Stimulated activated CD4-positive, alpha-beta T cell treated with anti-CD3 and anti-CD28 coated beads, Interleukin-12 subunit alpha, Interleukin-12 subunit beta, amount 100 ng/mL, for 48 hours (primary cell): Measurements from ENCODE around the gene ZFP30.
"Not testable (repeated sequence)": the region's sequence is repeated elsewhere in the genome, so short reads cannot be mapped to it uniquely, and the experiment has no call there.

ENCODE experiments used
- DNase-seq, 3 donors: peaks; one replicate each; pipeline ENCODE4 v3.0.0-alpha.2; 2020; ENCODE audit warnings: low read depth in 2 of 3, low spot score in 1 of 3

ZFP30 gene

DNA sequence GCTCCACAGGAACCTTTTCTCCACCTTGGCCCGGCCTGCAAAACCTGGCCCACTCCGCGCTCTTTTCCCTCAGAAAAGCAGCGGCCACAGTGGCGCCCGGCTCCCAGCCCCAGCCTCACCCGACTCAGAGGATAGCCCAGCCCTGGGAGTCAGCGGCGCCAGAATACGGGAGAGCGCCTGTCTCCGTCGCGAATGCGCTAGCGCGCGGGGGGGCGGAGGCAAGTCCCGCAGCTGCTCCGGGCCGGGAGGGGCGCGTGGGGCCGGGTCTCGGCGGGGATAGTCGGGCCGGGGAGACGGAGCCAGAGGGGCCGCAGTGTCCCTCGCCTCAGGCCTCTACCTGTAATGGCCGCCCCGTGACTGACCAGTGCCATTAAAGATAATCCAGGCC is at the start of gene ZFP30:
Gene ZFP30 (minus strand): TSS at position 165 of the 388 bp plus-strand sequence. CDS start 7,643 bp downstream, outside the sequence.
- peak; percentile 55 to 82 (median 57) for DNase-seq

DNA sequence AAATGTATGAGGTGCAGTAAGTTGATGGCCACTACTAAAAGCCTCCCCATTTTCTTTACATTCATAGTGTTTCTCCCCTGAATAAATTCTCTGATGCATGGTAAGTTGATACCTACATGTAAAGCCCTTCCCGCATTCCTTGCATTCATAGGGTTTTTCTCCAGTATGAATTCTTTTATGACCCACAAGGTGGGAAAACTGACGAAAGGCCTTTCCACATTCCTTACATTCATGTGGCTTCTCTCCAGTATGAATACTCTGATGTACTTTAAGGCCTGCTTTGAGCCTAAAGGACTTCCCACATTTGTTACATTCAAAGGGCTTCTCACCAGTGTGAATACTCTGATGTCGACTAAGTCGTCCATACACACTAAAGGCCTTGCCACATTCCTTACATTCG is 43.8 kb upstream of the ZFP30 start:
- DNase-seq, result no peak

DNA sequence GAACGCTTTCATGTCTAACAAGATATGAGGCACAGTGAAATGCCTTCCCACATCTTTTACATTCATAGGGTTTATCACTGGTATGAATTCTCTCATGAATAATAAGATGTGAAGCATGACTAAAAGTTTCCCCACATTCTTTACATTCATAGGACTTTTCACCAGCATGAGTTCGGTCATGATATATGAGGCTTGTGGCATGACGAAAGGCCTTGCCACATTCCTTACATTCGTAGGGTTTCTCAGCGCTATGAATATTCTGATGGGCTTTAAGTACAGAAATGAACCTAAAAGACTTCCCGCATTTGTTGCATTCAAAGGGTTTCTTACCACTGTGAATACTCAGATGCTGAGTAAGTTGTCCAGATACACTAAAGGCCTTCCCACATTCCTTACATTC is 43.0 kb upstream of the ZFP30 start:
- DNase-seq, result no peak

DNA sequence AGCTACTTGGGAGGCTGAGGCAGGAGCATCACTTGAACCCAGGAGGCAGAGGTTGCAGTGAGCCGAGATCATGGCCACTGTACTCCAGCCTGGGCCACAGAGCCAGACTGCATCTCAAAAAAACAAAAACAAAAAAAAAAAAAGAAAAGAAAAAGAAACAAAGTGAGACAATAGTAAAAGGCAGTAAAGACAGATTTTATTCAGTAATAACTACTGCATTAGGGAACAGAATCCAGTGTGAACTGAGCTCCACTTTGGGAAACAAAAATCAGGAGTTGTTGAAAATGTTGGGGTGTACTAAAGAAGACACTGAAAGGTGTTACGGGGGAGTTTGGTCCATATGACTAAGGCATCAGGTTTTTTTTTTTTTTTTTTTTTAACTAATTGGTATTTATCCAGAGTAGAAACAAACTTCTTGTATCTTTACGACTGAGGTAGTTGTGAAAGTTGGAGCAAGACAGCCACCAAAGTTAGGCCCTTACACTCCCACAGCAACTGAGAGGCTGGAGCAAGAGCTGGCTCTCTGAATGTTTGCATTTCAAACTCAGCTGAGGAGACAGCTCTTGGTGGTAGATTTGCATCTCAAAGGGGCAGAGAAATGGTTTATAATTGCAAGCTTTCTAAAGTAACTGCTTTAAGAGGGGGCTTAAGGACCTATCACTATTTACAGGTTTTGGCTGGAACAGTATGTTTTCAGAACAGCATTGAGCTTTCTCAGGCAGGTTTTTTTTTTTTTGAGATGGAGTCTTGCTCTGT is 40.1 kb upstream of the ZFP30 start:
- DNase-seq, result no peak

DNA sequence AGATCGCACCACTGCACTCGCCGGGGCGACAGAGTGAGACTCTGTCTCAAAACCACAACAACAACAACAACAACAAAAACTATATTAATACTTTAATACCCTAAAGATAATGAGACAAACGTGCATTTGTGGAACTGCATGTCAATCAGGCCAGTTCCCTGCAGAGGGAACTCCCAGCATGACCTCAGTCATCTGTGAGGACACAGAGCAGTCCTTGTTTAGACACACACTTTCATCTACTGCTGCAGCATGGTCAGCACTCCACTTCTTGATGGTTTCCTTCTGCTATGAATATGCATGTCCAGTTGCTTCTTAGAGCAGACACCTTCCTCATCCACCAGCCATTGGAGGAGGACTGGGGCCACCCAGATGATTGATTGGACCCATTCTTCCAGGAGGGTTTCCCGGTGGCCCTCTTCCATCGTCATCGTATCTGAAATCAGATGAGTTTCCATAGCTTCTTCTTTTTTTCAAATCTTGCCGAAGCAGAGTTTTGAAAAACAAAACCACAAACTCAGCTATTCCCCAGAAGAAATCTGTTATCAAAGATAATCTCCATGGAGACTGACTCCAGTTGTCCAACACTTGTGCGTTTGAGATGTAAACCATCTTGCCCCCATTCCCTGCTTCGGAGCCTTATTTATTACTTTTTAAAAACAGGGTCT is 37.8 kb upstream of the ZFP30 start:
- no peak for DNase-seq

DNA sequence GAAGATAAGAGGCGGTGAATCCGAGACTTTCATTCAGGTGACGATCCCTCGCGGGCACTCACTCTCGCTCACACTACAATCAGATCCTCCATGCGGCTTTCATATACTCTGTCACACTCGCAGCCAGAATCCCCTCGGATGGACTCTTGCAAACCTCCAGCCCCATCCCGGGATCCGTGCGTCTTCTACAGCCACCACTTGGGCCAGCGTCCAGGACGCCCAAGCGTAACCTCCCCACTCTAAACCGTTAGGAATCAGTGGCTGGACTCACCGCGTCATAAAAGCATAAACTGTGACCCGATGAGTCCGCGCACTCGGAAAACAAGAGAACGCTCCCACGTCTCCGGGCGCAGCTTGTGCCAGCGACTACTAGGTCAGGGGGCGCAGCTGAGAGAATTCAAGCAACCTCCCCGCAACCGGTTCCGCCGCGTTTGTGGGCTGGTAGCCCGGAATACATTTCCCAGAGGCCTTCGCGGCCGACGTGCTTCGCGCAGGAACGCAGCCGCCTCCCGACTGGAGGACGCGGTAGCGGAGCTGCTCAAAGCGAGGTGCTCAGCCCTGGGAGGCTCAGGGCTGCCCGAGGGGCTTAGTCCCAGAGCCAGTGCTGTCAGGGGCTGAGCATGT is 36.7 kb upstream of the ZFP30 start:
- peak; percentile 59 to 68 (median 67) for DNase-seq

DNA sequence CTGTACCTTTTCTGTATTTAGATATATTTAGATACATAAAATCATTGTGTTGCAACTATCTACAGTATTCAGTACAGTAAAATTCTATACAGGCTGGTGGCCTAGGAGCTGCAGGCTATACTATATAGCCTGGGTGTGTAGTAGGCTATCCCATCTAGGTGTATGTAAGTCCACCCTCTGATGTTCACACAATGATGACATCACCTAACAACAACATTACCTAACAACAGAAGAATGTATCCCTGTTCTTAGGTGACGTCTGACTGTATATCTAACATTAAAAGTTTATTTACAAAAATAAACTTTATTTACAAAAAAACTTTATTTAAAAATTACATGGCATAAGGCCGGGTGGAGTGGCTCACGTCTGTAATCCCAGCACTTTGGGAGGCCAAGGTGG is 28.3 kb upstream of the ZFP30 start:
- no peak for DNase-seq

DNA sequence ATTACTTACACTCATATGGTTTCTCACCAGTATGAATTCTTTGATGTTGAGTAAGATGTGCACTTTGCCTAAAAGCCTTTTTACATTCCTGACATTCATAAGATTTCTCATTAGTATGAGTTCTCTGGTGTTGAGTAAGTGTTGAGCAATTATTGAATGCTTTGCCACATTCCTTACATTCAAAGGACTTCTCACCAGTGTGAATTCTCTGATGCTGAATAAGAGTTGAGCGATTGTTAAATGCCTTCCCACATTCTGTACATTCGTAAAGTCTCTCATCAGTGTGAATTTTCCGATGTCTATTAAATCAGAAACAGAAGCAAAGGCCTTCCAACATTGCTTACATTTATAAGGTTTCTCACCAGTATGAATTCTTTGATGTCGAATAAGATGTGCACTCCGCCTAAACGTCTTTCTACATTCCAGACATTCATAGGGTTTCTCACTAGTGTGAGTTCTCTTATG is 14.2 kb upstream of the ZFP30 start:
- DNase-seq, result no peak

DNA sequence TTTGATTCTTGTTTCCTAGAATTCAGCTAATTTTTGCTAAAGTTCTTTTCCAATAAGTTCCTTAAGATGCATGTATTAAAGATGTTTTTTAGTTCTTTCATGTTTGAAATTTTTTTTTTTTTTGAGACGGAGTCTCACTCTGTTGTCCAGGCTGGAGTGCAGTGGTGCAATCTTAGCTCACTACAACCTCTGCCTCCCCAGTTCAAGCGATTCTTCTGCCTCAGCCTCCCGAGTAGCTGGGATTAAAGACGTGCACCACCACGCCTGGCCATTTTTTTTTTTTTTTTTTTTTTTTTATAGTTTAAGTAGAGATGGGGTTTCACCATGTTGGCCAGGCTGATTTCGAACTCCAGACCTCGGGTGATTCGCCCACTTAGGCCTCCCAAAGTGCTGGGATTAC is 1.9 kb upstream of the ZFP30 start:
- not testable (repeated sequence) for DNase-seq

DNA sequence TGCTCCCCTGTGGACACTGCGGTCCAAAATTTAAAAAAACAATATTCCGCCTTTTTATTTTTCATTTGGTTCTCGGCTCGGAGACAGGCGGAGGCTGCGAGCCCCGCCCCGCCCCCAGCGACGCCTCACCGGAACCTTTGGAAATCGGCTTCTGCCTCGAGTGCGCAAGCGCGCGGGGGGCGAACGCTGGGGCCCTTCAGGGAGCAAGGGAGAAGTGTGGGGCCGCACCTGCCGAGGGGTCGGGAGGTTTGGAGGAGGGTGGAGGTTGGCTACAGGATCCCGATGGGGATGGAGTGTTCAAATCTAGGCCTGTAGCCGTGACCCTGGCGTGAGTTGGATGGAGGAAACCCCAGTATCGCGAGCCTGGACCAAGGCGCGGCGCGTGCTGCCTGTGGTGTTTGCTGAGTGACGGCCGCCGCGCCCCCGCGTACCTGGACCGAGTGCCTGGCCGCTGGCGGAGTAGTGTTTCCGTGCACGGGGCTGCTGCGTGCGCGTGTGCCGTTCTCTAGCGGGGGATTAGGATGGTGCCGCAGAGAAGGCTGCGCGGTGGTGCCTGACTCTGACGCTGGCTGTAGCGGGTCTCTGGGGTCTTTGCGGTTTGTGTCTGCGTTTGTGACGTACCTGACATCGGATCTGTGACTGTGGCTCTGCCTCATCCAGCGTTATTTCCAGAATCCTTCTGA is 565 bp upstream of the ZFP30 start:
- peak; percentile 60 to 86 (median 65) for DNase-seq

DNA sequence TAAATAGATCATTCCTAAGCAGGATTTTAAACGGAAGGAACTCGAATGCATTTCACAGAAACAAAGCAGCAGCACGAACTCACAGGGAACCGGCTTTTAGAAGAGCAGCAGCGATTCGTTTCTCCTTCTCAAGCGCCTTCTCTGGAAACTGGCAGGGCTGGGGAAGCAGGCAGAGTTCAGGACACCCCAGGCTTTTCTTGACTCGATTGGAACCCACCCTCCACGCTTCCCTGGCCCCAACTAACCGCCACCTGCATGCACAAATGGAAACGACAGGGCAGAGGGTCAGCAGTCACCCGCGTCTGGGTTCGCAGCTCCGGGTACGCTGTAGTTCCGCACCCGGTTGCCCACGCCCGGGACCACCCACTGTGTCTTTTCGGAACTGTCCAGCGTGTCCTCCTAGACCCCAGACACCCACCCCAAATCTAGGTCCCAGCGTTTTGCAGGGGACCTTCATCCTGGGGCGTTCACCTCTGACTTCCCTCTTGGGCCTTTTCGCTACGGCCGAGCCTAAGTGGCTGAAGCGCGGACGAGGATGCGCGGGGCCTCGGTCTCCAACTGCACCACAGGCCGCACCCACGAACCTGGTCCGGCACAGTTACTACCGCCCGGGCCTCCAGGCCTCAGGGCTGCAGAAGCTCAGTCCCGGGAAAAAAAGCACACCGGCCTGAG is 500 bp downstream of the ZFP30 start:
- peak; percentile 3 to 15 (median 14) for DNase-seq

DNA sequence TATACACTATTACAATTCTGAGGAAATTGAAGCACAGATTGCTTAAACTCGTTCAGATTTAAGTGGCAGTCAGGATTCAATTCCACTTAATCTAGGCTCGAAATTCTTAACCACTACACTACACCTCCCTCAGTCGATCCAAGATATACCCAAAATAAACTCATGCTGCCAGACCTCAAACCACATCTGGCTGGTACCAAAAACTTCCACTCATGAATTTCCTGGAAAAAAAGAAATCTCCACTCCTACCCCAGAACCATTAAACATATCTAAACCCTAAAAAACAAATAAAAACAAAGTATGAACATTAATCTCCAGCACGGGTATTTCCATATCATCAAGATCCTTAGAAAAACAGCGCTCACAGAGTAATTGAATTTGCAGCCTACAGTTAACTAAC is 1.1 kb downstream of the ZFP30 start:
- no peak for DNase-seq

DNA sequence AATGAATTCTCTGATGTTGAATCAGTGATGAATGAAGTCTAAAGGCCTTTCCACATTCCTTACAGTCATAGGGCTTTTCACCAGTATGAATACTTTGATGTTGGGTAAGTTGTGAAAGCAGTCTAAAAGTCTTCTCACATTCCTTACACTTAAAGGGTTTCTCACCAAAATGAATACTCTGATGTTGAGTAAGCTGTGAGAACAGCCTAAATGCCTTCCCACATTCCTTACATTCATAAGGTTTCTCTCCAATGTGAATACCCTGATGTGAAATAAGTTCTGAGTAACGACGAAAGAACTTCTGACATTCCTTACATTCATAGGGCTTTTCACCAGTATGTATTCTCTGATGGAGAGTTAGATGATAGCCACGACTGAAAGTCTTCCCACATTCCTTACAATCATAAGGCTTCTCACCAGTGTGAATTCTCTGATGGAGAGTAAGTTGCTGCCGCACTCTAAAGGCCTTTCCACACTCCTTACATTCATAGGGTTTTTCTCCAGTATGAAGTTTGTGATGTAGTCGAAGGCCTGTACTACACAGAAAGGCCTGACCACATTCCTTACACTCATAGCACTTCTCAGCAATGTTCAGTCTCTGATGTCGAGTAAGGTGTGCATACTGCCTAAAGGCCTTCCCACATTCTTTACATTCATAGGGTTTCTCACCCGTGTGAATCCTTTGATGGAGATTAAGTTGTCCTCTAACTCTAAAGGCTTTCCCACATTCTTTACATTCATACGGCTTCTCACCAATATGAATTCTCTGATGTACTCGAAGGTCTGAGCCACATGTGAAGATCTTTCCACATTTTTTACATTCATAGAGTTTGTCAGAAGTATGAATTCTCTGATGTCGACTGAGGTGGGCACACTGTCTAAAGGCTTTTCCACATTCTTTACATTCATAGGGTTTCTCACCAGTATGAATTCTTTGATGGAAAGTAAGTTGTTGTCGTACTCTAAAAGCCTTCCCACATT is 19.9 kb downstream of the ZFP30 start:
- no peak for DNase-seq

DNA sequence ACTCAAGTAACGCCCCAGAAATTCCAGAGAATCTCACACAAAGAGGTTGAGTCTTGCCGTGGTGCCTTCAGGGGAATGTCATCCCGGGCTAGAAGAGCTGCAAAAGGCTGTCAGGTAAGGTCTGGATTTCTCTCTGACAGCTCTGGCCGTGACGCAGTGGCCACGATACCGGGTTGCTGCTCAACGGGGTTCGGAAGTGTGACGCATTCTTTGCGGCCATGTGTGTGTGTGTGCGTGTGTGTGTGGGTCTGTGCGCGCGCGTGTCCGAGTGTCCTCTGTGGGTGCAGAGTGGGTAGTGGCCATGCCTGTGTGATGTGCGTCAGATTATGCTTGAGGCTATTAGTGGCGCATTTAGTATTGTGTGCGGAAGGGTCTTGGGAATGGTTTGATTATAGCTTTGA is 60.3 kb downstream of the ZFP30 start:
- peak in 2 of 3 donors; percentile 26 to 36 for DNase-seq

DNA sequence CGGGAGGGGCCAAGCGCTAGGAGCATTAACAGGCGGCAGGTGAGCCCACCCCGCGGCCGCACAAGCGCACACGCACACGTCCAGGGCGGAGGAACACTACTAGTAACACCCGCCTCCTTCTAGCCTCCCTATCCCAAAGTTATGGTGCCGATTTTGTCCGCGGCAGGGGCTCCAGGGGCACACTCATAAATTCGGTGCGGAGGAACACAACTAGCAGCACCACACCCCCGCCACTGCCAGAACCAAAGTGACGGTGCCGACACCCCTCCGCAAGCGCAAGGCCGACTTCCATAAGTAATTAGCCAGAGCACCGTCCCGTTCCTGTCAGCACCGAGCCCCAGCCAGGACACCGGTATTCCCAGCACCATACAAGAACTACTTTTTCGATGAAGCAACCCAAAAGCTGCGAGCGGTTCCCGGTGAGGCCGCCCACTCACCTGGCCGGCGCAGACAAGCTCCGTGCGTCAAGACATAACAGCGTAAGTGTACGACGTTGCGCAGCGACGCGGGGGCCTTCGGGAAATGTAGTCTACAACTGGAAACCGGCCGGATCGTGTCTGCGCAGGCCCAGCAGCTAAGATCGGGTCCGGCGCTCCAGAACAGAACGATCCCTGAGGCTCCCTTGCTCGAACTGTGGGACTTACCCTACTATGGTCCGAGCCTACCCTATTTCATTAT is 60.8 kb downstream of the ZFP30 start, which contains the start of the genes ZNF540 and ZNF571:
Gene ZNF540 (plus strand): TSS at position 573 of the 678 bp plus-strand sequence. CDS start 3,572 bp downstream, outside the sequence.
Gene ZNF571 (minus strand): TSS at position 489 of the 678 bp plus-strand sequence. CDS start 8,116 bp downstream, outside the sequence.
- peak; percentile 80 to 92 (median 89) for DNase-seq

DNA sequence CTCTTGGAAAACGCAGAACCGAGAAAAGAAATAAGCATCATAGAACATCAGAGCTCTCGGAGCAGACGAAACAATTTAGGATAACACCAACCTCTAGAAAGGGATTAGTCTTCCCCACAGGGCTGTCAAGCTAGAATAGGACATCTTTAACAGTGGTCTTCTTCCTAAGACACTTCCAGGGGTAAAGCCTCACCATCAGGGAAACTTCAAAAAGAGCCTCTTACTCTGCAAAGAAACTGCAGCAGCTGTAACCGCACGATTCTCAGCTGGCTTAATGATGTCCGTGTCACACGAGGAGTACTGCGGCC is 61.3 kb downstream of the ZFP30 start:
- DNase-seq, result no peak

DNA sequence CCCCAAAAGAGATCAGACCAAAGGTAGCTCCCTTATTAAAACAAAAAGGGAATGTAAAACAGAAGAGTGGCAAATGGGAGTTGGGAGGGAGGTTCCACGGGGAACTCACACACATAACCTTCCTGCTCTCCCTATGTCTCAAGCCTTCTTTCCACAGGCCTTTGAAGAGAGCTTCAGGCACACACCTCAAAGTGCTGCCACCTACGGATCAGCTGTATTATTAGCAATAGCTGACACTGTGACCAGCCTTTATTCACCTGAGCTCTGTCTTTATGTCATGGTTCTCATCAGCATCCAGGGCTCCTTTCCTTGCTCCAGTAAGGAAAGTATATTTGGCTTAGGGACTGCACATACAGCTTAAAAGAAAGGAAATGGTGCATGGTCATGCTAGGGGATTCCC is 71.9 kb downstream of the ZFP30 start:
- no peak for DNase-seq

DNA sequence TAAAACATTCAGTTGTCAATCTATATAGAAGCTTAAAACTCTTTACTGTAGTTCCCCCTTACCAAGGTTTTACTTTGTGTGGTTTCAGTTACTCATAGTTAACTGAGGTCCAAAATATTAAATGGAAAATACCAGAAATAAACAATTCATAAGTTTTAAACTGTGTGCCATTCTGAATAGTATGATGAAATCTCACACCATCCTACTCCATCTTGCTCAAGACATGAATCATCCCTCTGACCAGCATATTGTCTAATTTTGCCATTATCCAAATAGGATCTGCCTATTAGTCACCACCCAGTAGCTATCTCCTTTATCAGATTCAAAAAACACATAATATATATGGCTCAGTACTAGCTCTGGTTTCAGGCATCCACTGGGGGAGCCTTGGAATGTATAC is 83.1 kb downstream of the ZFP30 start:
- DNase-seq, result no peak

DNA sequence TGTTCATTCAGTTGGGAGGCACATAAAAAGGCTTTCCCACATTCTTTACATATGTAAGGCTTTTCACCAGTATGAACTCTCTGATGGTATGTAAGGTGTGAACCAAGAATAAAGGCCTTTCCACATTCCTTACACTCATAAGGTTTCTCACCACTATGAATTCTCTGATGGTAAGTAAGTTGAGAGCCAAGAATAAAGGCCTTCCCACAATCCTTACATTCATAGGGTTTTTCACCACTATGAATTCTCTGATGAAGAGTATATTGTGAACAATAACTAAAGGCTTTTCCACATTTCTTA is 89.9 kb downstream of the ZFP30 start:
- no peak for DNase-seq
